HL-60/S4 treated with retinoic acid at 250 ng/mL for 4 days and 3 days (cell line): ENCODE data around the gene TUBE1.

Source experiments
- in situ Hi-C: fragments of 300-500 bp; cut with MboI; formaldehyde crosslinking; loops from 2 replicates; pipeline ENCODE4 v1.7.0; 2022; ENCODE audit warnings: low sequenced_read_pairs

TUBE1 gene

DNA sequence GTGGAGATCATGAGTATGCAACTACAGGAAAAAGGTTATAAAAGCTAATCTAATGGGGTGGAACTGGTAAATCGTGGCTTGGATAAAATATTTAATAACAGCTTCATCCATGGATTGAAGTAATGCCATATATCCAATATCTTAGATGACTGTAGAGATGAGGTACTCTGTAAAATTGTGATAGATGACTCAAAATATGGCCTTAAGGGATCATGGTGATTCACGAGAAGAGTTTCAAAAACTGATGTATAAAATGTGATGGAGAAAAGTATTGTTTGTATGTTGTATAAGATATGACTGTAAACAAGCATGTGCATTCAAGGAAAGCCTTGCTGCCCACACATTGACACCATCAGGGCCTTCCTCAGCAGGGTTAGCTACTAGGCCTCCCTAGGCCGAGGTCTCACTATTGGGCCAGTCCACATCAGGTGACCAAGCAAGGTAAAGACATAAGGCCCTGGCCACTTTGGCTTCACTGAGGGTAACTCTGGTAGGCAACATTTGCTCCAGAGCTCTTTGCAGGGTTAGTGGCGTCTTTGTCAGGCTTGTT, 51.1 kb downstream of the TUBE1 start:
- in situ Hi-C loops: no loop called here

- in situ Hi-C loops: no loop called here
Measured at GRCh38 chr6:112034616-112034995, 52.7 kb downstream of the TUBE1 start.

- in situ Hi-C loops: no loop called here
Measured at GRCh38 chr6:112033791-112034615, 53.3 kb downstream of the TUBE1 start.

GRCh38 chr6:112032728-112033127, 54.6 kb downstream of the TUBE1 start:
- in situ Hi-C loops: no loop called here

DNA sequence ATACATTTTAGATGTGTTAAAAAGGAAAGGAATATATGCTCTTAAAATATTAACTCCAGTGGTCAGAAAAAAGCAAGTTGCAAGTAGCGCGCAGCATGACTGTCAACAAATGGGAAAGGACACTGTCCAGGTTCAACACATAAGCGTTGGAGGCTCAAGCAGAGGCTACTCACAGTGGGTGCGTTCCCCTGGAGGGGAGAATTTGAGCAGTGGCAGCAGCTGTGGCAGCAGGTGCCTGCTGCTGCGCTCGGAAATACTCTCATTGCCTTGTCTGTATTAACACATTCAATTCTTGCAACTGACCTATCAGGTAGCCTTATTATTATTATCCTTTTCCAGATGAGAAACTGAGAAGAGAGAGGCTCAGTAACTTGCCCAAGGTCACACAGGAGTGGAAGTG, 55.3 kb downstream of the TUBE1 start:
- in situ Hi-C loops: no loop called here

DNA sequence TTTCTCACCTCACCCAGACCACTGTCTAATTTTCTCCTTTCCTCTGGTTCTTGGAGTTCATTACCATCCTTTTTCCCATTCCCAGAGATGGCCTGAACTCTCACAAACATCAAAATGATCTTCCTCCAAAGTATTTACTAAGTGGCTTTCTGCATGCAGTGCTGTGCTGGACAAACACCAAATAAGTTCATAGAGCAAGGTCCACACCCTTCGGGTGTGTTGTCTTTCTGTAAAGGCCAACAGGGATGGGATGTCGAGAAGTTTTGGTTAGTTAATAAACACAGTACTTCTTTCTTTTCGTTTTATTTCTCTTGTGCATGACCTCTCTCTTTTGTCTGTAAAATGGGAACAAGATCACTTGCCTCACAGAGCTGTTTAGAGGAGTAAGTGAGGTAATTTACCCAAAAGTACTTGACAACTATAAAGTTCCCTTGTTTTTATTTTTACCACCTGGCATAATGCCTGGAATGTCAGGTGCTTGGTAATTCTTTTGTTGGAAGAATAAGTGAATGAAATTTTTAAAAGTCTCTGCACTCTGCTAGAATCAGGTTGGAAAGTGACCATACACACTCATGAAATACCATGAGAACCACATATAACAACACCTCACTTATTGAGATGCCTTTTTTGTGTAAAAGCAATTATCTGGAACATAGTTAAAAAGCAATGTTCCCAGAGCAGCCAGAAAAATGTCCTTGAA, 56.2 kb downstream of the TUBE1 start:
- in situ Hi-C loops: no loop called here

DNA sequence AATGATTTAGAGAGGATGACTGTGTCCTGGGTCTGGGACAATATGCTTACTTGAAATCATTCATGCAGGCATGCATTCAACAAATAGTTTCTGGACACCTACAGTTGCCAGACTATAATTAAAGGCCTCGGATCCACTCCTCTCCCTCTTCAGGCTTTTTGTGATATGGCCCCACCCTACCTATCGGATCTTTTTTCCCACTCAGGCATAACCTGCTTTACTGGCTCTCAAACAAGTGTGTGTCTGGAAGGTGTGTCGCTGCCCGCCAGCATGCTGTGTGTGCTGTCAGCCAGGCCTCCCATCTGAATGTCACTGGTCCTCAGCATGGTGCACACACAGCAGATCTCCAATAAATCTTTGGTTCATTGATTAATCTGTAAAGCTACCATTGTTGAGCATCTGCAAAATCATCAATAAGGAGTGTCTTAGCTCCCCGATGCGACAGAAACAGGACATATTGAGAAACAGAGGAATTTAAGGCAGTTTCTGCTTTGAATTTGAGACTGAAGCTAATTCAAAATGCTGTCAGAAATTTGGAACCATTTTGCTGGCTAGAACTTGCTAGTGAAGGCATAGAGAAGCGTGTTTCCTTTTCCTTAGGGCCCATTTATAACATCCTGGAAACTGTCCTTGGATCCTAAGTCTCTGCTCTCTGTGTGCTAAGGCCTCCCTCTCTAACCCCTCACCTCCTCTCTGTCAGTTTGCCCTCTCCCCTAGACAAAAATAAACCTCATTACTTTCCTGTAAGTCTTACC, 56.9 kb downstream of the TUBE1 start:
- in situ Hi-C loops: no loop called here

GRCh38 chr6:112029045-112029822, 58.0 kb downstream of the TUBE1 start:
- in situ Hi-C loops: no loop called here

GRCh38 chr6:112027942-112028674, 59.2 kb downstream of the TUBE1 start:
- in situ Hi-C loops: no loop called here

- in situ Hi-C loops: no loop called here
Measured at GRCh38 chr6:112026933-112027332, 60.3 kb downstream of the TUBE1 start.

DNA sequence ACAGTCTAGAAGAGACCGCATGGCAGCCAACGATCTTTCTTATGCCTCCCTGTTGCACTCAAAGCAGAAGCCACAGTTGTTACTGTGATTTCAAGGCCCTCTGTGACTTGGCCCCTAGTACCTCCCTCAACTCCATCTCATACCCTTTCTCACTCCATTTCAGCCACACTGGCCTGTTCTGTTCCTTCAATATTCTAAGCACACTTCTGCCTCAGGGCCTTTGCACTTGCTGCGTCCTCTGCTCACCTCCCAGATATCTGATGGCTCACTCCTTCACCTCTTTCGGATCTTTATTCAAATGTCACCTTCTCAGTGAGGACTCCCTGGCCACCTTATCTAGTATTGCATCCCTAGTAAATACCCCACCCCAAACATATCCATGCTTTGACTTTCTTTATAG, 62.8 kb downstream of the TUBE1 start:
- in situ Hi-C loops: no loop called here

DNA sequence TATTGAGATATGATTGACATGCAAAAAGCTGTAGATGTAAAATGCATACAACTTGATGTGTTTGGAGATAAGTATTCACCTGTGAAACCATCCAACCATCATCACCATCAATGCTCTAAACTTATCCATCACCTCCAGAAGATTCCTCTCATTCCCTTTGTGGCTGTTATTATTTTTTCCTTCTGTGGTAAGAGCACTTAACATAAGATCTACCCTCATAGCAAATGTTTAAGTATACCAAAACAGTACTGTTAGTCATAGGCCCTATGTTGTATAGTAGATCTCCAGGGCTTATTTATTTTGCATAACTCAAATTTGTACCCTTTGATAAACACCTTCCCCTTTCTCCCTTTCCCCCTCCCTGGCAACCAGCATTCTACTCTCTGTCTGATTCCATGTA, 64.5 kb downstream of the TUBE1 start:
- in situ Hi-C loops: no loop called here

- in situ Hi-C loops: no loop called here
Measured at GRCh38 chr6:112021691-112022310, 65.5 kb downstream of the TUBE1 start.
